NCI-H146 treated with DMSO at 0.1 percent for 48 hours (cell line): Measurements from ENCODE around the gene MTCH2.
A peak's percentile ranks its signal among the peaks of the same experiment; 100 is the strongest.
"Not testable (repeated sequence)": the region's sequence is repeated elsewhere in the genome, so short reads cannot be mapped to it uniquely, and the experiment has no call there.

Experiments used
- DNase-seq: peaks from one replicate; lab custom pipeline; 2025; ENCODE audit not compliant: unreplicated experiment; lab: John Stamatoyannopoulos, UW

The MTCH2 gene

DNA sequence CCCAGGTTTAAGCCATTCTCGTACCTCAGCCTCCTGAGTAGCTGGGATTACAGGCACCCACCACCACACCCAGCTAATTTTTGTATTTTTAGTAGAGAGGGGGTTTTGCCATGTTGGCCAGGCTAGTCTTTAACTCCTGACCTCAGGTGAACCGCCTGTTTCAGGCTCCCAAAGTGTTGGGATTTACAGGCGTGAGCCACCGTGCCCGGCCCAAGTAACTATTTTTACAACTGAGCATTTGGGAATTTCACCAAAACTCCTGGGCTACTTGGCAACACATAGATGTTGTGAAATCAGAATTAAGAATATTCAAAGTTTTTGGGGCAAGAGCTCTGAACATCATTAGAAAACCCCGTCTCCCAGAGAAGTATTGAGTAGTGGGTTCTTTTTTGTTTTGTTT lies 1.9 kb downstream of the MTCH2 start:
- DNase-seq: not testable (repeated sequence)

DNA sequence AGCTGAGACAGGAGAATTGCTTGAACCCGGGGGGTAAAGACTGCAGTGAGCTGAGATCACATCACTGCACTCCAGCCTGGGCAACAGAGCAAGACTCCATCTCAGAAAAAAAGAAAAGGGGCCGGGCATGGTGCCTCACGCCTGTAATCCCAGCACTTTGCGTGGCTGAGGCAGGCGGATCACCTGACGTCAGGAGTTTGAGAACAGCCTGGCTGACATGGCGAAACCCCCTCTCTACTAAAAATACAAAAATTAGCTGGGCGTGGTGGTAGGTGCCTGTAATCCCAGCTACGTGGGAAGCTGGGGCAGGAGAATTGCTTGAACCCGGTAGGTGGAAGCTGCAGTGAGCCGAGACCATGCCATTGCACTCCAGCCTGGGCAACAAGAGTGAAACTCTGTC lies 6.0 kb downstream of the MTCH2 start:
- not testable (repeated sequence) for DNase-seq

GRCh38 chr11:47631473-47631872 lies 10.9 kb downstream of the MTCH2 start:
- no peak for DNase-seq

- no peak for DNase-seq
Measured at GRCh38 chr11:47628026-47628425, 14.3 kb downstream of the MTCH2 start.

- no peak for DNase-seq
Measured at GRCh38 chr11:47626234-47626633, 16.1 kb downstream of the MTCH2 start.

DNA sequence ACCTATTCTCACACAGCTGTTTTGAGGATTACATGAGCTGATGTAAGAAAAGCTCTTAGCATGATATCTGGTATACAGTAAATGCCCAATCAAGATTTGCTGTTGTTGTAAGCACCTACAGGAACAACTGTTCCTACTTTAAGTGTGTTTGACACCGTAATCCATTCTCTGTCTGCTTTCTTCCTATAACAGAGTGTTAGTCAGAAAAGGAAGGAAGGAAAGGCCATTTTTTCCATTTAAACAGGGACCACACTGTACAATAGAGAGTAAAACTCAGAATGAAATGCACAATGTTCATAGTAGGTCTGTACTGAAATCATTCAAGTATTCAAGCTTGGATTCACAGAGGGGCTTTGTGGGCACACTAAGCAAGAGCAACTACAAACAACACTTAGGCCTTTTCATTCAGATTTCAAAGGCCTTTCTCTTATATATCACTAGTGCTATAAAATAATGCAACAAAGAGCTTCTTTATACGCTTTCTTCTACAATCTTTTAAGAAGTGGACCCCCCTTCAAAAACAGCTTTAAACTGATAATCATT lies 21.5 kb downstream of the MTCH2 start:
- DNase-seq: no peak

DNA sequence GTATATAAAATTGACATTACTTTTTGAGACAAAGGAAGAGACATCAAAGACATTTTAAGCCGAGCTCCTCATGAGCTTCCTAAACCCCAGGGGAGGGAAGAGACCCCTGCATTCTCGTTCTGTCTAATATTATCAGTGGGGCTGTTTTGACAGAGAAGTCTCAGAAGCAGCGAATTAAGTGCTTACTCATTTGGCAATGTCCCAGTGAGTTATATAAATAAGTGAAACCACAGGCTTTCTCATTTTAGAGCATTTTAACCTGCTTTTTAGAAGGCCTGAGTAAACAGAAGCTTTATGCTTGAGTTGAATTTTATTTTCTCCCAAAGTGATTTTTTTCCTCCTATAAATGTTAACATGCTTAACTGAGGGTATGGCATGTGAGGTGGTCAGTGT lies 24.9 kb downstream of the MTCH2 start:
- no peak for DNase-seq

DNA sequence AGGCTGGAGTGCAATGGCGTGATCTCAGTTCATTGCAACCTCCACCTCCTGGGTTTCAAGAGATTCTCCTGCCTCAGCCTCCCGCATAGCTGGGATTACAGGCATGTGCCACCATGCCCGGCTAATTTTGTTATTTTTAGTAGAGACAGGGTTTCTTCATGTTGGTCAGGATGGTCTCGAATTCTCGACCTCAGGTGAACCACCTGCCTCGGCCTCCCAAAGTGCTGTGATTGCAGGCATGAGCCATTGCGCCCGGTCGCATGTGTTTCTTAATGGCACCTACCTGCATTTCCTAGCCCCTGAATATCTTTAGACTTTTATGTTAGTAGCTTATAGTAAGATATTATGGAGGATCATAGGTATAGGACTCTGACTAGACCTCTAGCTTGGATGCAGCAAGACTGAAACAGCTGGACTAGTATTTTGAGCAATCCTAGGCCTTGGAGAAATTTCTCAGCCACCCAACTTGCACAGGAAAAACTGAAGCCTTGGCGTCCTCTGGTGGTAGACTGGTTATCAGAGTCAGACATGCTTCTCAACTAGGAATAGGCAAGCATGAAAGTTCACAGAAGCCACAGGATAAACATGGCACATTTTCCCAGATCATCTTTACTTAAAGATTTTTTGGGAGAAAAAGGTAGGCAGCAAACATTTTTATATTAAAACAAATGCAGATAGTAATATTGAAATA lies 25.5 kb downstream of the MTCH2 start:
- DNase-seq: peak; percentile 3

GRCh38 chr11:47615249-47615648 lies 27.1 kb downstream of the MTCH2 start:
- DNase-seq: no peak

DNA sequence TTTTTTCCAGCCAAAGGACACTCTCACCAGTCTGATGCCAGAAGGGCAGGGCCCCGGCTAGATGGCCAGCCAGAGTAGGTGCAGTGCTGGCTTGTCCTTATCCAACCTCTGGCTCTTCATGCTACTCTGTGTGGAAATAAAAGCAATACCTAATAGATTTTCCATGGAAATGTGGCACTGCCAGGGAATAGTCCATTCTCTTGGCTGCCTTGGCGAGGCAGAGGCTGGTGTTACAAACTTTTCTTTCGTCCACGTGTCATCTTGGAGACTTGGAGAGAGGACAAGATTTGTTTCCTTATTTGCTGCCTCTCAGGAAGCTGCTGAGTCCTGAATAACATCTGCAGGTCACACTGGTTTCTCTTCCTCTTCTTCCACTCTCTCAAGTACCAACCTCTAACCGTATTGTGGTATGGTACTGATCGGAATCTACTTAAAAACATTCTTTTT lies 31.0 kb downstream of the MTCH2 start:
- DNase-seq: no peak

DNA sequence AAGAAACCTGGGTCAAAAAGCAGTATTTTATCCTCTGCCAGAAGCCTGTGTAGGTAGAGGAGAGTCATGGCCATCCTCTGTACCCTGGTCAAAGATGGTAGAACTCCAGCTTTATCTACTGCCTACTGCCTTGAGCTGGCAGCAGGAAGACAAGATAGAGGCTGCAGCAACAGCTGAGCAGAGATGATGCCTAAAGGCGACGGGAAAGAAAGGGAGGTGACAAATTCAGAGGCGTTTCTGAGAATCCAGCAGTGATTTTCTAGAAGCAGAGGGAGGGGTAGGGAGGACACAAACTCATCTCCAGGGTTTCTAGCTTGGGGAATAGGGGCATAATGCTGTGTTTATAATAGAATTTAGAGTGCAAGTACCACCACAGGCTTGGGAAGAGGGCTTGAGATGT lies 32.7 kb downstream of the MTCH2 start:
- DNase-seq: no peak

DNA sequence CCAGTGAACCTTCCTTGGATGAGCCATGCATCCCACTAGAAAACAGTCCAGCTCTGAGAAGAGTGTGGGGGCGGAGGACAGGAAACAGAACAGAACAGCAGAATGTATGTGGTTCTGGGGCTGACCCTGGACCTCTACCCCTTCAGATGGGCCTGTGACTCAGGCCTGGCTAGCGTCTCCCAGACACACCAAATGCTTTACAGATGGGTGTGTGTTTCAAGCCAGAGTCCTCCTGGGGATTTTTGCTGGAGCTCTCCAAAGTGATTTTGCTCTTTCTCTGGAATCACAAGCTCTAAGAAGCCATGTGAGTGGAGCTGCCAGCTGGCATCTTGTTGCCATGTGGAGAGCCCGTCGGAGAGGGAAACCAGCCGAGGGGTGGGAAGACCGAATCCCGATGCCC lies 35.0 kb downstream of the MTCH2 start:
- DNase-seq: no peak

DNA sequence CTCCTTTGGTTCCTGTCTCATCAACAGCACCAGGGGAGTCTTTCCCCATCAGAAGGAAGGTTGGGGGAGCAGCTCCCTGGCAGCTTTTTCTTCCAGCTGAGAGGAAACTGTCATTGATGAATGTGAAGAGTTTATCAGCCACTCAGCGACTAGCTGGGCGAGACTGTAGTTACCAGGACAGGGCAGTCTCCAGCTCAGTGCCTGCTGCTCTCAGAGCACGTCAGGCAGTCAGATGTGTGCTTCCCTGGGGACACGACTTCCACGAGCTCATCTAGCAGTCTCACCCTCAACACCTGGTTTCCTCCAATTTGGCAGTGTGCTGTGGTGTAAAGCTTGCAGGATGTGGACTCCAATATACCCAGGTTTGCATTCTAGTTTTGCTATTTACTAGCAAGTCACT lies 35.6 kb downstream of the MTCH2 start:
- DNase-seq: no peak

GRCh38 chr11:47605921-47606320 lies 36.4 kb downstream of the MTCH2 start:
- DNase-seq: no peak

DNA sequence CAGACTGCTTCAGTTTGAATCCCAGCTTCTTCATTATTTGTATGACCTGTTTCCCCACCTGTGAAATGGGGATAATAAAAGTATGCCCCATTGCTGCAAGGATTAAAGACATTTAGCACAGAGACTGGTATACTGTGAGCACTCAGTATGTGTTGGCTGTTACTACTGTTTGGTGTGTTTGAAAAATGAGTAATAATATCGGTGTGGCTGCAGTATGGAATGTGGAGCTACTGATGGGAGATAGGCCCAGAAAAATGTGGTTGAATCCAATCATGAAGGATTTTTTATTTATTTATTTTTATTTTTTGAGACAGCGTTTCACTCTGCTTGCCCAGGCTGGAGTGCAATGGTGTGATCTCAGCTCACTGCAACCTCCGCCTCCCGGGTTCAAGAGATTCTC lies 39.1 kb downstream of the MTCH2 start:
- DNase-seq: no peak

- no peak for DNase-seq
Measured at GRCh38 chr11:47599902-47600301, 42.5 kb downstream of the MTCH2 start.

GRCh38 chr11:47595967-47596366 lies 46.4 kb downstream of the MTCH2 start:
- DNase-seq: no peak

DNA sequence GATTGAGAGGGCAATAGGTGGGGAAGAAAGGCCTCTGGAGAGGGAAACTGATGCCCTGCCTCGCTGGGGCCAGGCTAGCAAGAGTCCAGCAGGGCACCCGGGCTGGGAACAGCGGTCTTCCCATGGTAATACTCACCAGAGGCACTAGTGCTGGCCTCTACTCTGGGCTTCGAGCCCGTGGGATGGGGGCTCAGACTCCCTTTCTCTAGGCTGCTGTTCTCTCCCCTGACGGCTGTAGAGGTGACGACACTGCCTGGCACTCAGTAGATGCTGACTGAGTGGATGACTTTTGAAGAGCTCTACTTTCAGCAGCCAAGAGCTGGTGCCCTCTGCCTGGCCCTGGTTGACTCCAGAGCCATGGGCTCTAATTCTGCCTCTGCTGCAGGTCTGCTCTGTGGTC lies 47.3 kb downstream of the MTCH2 start:
- DNase-seq: no peak

- DNase-seq: peak; percentile 5
Measured at GRCh38 chr11:47593934-47594855, 48.2 kb downstream of the MTCH2 start, which contains the start of gene C1QTNF4. C1QTNF4 (minus strand) TSS chr11:47594411; CDS start chr11:47590810, 3,601 bp downstream.

DNA sequence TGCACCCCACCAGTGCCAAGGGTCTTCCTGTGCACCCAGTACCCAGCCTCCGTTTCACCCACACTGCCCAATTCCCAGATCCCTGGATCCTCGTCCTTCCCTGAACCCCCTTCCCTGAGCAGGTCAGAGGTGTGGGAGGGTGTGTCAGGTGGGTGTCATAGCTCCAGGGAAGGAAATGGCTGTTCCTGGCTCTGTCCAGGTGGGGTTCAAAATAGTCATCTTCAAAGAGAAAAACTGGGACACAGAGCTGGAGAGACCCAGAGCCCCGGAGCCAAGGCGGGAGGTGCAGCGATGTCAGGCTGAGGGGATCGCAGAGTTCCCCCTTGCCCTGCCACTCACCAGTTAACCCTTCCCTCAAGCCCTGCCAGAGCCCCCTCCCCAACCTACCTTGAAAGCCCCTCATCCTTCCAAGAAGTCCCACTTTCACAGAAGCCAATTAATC lies 48.8 kb downstream of the MTCH2 start:
- no peak for DNase-seq

DNA sequence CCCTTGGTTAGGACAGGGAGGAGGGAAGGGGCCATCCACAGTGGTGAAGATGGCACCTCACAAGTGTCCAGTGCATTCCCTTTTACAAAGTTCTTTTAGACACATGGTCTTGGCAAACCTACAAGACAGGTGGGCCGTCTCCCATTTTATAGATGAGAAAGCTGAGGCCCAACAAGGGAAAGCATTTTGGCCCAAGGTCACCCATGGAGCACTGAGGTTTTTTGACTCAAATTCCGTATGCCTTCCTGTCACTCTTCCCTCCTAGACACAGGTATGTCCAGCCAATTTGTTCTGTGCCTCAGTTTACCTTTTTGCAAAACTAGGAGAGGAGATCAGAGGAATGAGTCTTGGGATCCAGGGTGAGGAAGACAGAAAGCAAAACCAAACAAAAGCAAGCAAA lies 49.4 kb downstream of the MTCH2 start:
- no peak for DNase-seq

DNA sequence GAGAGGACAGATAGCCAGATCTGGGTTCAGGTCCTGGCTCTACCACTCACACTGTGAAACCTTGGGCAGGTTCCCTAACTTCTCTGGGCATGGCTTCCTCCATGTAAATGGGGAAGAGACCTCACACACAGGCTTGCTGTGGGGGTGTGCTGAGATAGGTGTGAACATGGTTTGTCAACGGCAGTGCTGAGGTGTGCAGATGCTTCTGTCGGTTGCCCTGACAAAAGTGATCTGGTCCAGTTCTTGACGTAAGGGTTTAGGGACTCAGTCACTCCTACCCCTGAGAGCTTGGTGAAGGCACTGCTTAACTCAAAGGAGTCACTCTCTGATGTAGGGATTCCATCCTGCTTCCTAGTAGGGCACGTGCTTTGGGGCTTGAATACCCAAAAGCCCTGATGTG lies 50.1 kb downstream of the MTCH2 start:
- DNase-seq: no peak
